GM21576 (cell line): ENCODE data around the gene COPS7B.
"Not testable (repeated sequence)": the region's sequence is repeated elsewhere in the genome, so short reads cannot be mapped to it uniquely, and the experiment has no call there.

ENCODE experiments used
- ATAC-seq: cut with Tn5 transposase; IDR thresholded peaks from one replicate; pipeline ENCODE4 v1.9.1; 2021; ENCODE audit warnings: mild to moderate bottlenecking, moderate library complexity; ENCODE audit not compliant: unreplicated experiment

The COPS7B gene

DNA sequence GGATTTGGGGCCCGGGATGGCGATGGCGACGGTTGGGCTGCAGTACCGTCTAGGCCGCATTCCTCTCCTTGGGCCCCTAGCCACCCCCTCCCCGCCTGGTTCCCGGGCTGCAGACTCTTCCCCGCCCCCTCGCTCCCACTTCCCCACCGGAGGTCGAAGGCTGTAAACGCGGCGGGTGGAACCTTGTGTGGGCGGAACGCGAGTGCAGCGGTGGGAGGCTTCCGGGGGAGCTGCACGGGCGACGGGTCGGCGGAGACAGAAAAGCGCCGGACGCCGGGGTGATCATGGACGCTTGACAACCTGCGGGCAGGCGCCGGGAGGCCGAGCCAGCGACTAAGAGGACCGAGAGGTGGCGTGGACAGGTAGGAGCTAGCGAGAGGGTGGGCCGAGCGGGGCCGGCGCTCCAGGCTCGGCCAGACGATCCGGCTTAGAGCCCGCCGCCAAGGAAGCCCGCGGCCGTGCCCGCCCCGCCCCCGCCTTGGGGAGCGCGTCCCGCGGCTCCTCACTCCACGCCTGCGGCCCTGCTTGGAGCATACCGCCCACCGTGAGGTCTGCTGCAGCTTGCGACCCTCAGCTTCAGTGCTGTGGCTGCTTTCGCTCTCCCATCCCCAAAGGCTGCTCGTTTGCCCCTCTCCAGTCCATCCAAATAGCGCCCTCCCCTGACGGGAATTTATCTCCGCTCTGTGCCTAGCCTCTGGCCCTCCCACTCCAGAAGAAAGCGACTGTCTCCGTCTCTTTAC lies at the start of gene COPS7B:
Gene COPS7B (plus strand): TSS at position 269 of the 740 bp plus-strand sequence. CDS start 2,126 bp downstream, outside the sequence.
- ATAC-seq = peak; percentile 64

DNA sequence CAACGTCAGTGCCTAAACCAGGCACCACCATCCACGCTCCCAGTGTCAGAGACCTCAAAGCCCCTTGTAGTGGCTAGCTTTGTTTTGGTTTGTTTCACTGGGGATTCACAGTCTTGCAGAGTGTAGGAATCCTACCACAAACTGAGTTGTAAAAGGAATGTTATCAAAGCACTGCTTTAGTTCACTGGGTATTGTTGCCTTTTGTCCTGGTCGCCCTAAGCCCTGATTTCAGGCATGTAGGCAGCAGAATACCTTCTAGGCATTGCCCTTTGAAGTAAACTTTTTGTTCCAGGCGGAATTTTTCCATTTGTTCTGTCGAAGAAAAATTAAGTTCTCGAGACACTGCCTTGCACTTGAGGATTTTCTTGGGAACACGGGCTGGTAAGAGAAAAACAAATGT lies 48.5 kb upstream of the COPS7B start:
- ATAC-seq = no peak

DNA sequence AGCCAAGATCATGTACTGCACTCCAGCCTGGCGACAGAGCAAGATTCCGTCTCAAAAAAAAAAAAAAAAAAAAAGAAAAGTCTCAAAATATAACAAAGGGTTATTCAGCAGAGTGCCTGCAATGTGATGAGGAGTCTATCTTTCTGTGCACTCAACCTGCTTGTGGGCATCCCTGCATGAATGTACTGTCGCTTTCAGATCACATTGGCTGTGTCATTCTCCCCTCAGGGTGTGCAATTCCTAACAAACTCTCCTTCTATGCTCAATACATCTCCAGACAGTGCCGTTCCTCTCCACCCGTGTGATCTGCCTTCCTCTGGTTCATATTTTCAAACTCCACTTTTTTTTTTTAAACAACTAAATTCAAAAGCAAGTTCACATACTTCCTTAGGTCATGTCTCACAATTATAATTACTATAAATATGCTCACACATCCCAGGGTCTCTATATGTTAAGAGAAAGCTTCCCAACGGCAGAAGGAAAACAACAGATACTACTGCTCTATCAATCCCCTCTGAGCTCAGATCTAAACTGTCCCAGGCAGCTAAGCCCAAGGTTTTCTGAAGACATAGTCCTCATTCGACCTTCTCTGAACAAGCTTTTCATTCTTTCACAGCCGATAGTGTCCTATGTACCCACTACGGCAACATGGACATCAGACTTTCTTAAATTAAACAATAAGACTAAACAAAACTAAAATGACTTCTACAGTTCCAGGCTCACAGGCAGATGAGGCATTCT lies 42.7 kb upstream of the COPS7B start:
- ATAC-seq = no peak

DNA sequence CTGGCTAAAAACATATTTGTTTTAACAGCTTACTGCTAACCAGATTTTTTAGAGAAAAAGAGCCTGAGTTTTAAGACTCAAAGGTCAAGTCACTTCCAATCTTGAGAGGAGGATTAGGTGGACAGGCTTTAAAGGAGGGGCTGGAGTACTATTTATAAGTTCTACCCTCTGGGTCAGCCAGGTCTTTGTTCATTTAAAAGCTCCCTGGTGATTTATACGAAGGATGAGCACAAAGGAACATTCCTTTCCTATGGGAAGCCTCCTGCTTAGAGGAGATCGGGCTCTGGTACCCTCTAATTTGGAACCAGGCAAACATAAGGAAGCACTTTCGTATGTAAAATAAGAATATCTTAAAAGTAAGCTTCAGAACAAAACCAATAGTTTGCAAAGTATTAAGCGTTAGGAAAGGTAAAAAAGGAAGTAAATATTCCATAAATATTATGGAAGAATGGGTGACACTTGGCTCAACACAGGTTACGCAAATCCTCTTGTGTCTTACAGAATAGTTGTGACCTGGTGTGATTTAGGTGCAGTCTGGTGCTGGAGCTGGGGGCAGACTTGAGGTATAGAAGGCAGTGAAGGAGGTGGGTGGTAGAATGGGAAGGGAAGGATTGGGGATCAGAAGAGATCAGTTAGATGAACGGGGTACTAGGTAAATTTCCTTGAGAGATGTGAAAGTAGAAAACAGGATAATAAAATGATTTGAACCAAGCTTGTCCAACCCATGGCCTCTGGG lies 40.8 kb upstream of the COPS7B start:
- ATAC-seq = no peak

DNA sequence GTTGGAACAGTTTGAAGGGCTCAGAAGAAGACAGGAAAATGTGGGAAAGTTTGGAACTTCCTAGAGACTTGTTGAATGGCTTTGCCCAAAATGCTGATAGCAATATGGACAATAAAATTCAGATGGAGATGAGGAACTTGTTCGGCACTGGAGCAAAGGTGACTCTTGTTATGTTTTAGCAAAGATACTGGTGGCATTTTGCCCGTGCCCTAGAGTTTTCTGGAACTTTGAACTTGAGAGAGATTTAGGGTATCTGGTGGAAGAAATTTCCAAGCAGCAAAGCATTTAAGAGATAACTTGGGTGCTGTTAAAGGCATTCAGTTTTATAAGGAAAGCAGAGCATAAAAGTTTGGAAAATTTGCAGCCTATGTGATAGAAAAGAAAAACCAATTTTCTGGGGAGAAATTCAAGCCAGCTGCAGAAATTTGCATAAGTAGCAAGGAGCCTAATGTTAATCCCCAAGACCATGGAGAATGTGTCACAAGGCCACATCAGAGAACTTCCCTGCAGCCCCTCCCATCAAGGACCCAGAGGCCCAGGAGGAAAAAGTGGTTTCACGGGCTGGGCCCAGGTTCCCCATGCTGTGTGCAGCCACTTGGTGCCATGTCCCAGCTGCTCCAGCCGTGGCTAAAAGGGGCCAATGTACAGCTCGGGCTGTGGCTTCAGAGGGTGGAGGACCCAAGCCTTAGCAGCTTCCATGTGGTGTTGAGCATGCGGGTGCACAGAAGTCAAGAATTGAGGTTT lies 37.9 kb upstream of the COPS7B start:
- not testable (repeated sequence) for ATAC-seq

DNA sequence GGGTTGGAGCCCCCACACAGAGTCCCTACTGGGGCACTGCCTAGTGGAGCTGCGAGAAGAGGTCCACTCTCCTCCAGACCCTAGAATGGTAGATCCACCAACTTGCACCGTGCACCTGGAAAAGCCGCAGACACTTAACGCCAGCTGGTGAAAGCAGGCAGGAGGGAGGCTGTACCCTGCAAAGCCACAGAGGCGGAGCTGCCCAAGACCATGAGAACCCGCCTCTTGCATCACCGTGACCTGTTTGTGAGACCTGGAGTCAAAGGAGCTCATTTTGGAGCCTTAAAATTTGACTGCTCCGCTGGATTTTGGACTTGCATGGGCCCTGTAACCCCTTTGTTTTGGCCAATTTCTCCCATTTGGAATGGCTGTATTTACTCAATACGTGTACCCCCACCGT lies 37.2 kb upstream of the COPS7B start:
- not testable (repeated sequence) for ATAC-seq

DNA sequence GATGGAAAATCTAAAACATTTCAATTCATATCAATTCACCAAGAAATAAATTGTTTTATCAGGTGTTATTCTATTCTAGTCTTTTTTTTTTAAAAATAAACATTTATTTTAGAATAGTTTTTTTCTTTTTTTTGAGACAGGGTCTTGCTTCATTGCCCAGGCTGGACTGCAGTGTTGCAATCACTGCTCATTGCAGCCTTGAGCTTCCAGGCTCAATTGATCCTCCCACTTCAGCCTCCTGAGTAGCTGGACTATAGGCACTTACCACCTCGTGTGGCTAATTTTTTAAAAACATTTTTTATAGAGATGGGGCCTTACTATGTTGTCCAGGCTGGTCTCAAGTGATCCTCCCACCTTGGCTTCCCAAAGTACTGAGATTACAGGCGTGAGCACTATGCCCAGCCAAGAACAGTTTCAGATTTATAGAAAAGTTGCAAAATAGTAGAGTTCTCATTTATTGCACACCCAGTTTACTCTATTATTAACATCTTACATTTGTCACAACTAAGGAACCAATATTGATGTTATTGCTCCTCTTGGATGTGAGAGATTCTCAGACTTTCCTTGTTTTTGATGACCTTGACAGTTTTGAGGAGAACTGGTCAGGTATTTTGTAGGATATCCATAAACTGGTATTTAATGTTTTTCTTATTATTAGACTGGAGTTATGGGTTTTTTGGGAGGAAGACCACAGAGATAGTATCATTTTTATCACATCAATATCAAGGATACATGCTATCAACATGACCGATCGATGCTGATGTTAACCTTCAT lies 35.0 kb upstream of the COPS7B start:
- no peak for ATAC-seq

DNA sequence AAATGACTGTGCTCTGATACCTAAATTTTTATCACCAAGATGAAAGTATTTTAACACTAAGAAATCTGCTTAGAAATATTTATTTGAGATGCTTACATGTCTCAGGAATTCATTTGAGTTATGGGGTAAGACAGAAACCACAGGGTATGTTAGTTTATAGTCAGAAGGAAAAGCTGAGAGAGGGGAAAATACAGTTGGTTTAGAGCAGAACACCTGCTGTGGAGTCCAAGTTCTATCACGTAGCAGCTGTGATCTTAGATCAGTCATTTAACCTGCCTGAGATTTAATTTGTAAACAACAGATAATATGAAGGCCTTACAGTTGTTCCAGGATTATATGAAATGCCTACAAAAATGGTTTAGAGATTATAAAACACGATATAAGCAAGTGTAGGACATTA lies 34.2 kb upstream of the COPS7B start:
- ATAC-seq = no peak

DNA sequence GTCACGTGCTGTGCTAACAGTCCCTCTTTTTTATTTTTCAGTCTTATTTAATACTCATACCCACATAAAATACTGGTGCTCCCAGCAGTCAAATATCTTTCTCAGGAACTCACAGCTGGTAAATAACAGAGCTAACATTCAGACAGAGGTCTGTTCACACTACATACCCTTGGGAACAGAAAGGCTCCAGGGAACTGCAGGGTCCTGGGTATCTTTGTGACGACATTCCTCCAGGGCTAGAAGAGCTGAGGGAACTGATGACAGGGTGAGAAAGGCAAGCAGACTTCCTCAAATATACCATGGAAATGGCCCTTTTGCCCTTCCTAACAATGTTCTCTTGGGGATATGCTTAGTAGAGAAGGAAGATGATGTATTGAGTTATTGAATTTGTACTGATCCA lies 24.5 kb upstream of the COPS7B start:
- ATAC-seq = no peak

DNA sequence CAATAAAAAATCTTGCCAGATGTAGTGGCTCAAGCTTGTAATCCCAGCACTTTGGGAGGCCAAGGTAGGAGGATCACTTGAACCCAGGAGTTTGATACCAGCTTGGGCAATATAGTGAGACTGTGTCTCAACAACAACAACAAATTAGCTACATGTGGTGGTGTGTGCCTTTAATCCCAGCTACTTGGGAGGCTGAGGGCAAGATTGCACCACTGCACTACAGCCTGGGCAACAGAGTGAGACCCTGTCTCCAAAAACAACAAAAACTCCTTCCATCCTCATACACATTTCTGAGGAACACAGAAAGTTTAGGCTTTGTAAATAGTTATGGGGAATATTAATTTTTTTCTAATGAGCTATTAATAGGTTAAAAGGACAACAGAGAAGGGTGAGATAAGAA lies 22.1 kb upstream of the COPS7B start:
- ATAC-seq = no peak

DNA sequence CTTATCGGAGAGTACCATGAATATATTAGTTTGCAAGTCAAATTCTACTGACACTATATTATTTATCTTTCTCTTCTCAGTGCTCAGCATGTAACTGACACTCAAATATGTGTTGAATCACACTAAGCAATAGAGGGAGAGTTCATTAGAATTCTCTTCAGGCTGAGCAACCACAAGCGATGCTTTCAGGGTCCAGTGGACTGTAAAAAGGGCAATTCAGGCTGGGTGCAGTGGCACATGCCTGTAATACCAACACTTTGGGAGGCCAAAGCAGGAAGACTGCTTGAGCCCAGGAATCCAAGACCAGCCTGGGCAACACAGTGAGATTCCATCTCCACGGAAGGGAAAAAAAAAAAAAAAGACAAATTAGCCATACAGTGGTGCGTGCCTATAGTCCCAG lies 21.5 kb upstream of the COPS7B start:
- no peak for ATAC-seq

DNA sequence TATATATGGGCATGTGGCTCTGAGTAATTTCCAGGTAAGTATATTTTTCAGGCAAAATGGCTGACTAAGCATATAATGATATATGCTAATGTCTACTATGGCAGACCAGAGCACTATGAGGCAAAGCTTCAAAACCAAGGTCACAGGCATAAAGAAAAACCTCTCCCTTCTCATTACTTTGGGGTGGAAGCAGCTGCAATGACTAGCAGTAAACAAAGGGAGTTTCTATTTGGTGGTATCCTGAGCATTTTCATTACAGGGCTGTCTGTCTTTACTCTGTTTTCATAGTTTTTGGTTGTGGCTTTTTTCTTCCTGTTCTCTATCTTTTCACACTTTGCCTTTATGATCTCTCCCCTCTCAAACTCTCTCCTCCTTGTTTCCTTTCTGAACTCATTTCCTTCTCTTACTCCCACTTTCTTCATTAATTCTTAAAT lies 20.7 kb upstream of the COPS7B start:
- ATAC-seq = no peak

DNA sequence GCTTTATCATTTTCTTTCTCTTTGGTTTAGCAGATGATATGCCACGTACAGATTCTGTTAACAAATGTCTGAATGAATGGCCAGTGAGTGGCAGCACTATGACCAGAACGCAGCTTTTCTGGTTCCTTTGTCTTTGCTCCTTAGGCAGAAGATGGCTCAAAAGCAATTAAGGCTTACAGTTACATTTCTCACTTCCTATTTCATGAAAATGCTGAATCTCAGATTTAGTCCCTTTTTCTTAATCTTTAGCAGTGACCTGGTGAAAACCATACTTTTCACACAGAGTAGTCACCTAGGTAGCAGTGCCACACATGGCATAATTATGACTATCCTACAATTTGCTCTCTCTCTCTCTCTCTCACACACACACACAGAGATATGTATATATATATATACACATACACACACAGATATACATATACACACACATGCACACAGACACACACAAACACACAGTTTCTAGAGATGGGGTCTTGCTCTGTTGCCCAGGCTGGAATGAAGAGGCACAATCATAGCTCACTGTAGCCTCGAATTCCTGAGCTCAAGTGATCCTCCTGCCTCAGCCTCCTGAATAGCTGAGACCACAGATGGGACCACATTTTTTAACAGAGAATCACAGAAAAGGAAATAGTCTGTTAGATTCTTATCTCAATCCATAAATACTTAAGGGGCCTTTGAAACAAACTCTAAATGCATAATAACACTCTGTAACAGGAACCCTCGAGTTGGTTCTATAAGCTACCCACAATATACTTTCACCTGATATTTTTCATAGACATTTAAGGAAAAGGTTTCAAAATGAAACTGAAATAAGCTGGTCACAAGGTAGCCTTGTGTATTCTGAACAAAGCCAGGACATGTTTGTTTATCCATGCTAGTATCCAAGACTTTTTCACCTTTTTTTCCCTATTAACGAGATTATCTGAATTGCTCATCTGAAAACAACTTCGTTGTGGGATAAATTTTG lies 16.8 kb upstream of the COPS7B start:
- peak; percentile 43 for ATAC-seq

DNA sequence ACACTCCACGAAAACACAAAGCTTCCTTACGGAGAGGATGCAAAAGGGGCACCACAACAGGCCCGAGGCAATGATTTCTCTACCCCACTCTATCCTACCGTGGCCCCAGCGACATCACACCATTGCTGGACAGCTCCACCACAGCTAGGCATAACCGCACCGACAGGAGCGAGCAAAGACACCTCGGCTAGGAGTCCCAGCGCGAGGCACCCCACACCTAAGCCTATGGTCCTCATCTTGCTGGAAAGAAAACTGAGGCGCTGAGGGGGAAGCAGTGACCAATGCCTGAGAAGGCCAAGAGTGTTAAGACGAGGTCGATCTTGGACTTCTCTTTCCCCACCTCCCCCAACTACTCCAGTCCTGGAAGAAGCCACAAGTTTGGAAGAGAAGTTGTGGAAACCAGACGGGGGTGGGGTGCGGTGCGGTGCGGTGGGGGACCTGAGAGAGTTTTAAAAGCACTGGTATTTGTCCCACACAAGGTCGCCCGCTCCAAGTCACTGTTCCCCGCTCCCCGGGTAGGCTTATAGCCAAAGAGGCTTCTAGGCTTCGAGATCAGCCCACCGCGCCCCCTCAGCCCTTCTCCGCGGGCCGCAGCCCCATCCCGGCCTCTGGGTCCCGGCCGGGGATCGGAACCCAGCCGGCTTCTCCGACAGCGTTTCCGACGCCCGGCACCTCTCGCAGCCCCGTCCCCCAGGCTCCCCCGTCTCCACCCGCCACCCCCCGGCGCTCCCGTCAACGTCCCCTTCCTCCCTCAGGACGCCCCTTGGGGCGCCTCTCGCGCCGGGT lies 5.9 kb upstream of the COPS7B start:
- no peak for ATAC-seq

DNA sequence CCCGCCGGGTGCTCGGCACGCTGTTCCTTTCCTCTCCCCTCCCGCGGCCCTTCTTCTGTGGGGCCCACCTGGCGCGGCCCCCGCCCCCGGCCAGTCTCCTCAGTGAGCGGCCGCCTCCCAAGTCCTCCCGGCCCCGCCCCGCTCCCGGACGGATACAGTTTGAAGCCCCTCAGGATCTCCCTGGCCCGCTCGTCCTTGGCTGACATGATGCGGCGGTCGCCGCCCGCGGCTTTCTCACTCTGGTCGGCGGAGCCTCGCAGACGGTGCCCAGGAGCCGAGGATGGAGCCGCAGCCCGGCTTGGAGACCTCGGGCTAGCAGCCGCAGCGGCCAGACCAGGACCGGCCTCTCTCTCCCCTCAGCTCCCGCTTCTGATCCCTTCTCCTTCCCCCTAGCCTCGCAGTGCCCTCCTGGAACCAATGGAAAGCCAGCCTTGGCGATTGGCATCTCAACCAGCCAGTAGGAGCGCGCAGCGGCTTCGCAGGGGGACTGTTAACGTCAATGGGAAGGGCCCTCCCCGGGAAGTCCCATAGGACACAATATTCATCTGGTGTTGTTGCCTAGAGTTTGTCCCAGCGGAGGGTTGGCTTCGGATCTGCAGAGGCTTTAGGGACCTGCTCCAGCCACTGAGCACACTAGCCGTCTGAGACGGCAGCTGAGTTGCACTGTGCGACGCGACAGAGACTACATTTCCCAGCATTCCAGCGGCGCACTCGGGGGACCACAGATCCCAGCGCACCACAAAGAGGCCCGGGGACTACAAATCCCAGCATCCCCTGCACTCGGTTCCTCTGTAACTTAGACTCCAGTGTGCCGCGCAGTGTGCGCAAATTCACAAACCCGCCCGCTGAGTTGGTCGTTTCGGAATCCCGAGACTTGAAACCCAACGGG lies 5.1 kb upstream of the COPS7B start, which contains the start of gene PDE6D:
Gene PDE6D (minus strand): TSS at position 374 of the 889 bp plus-strand sequence. CDS start 168 bp downstream, at position 206.
- peak; percentile 92 for ATAC-seq

DNA sequence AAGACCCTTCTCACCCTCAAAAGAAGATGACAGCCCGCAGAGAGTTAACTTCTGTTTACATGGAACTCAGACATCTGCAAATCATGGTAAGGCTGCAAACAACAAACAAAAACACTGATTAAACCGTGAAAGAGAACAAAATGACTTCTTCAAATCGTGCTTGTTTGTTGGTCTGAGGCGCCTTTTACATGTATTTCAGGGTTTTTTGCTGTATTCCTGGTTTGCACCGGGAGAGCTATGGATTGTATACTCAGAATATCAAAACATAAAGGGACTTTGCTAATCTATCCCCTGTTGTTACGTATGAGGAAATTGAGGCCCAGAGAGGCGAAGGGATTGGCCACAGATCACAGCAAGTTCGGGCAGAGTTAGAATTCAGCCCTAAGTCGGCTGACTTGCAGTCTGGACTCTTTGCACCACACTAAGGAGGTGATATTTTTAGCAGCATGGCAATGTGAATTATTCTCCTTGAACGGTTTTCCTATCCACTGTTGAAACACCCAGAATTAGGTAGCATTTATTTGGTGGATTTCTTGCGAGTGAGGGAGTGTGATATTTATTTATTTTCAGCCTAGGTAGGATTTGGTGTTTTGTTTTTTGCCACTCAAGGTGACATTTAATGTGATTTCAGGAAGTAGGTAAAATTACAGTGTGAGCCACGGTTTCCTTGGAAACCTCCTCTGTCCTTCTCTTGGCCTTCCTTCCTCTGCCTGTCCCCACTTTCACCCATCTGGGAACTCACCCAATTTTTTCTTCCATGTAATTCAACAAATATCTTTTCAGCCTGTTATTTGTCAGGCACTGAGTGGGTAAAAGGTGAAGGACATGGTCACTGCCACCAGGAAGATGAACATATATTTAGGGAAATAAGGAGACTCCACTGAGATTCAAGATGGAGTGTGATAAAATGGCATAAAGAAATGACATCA lies 4.2 kb upstream of the COPS7B start:
- ATAC-seq = no peak
